K562 (cell line): ENCODE results near the gene RPS19BP1. TPM values are rescaled to one million over a fixed set of nuclear protein-coding genes. Genes with fewer than 3 reads are reported as not detected.
A peak's percentile ranks its signal among the peaks of the same experiment; 100 is the strongest.

Experiments used
- ATAC-seq: fragments of 200-7000 bp; cut with Tn5 transposase; 3 replicates; pipeline ENCODE4 v1.9.1; 2020; ENCODE audit warnings: moderate library complexity
- BruUV-seq: library from RNA; stranded (reverse); fragments of 400-500 nt; replicated peaks from 2 replicates; lab custom pipeline; 2021; lab: Mats Ljungman, UMichigan
- CTCF ChIA-PET: fragments of 300-600 bp; formaldehyde crosslinking; extraction: SDS; loops from one replicate; lab custom pipeline; 2021; ENCODE audit warnings: low intra/inter-chr PET ratio; lab: Yijun Ruan, JAX
- POLR2A ChIA-PET: fragments of 300-600, 350-650 bp; sonication (Branson Sonifier 250); formaldehyde crosslinking; extraction: SDS; loops from one replicate; lab custom pipeline; 2021; ENCODE audit warnings: antibody characterized with exemption, inconsistent platforms; lab: Yijun Ruan, JAX
- DNase-seq, 4 experiments: peaks; one replicate each; pipeline versions ENCODE4 v3.0.0 to v3.0.0-alpha.2; 2011 to 2018; ENCODE audit warnings: low spot score in 3 of 4, mixed read lengths in 3 of 4; ENCODE audit errors: extremely low read depth in 1 of 4
- FAIRE-seq: peaks from 2 replicates; lab custom pipeline; 2011; peaks lifted over from hg19 to GRCh38; lab: Jason Lieb, UNC
- H2AFZ ChIP-seq: 2 replicates; pipeline ENCODE4 v1.6.0; 2011; ENCODE audit warnings: low read depth, low read length, control low read depth, inconsistent platforms
- H3K27ac ChIP-seq: fragments of 200-600 bp; 3 replicates; pipeline ENCODE4 v1.8.0; 2011; ENCODE audit warnings: low read depth, mild to moderate bottlenecking, control low read depth, inconsistent platforms, low read length, moderate library complexity, mixed read lengths; ENCODE audit errors: extremely low read depth
- H3K27me3 ChIP-seq, 2 experiments: fragments of 300-600 bp in 1 of 2; 2 replicates in 1 of 2; 3 replicates in 1 of 2; pipeline versions ENCODE4 v1.6.0 to v1.8.0; 2011; ENCODE audit warnings: inconsistent platforms in 2 of 2, low read length in 2 of 2, mild to moderate bottlenecking in 1 of 2, mixed read lengths in 1 of 2, moderate library complexity in 1 of 2; ENCODE audit not compliant: control insufficient read depth in 2 of 2, insufficient read depth in 2 of 2
- H3K36me3 ChIP-seq: fragments of 300-600 bp; 3 replicates; pipeline ENCODE4 v1.8.0; 2011; ENCODE audit warnings: mild to moderate bottlenecking, low read length, inconsistent platforms; ENCODE audit not compliant: control insufficient read depth, insufficient read depth
- H3K4me1 ChIP-seq, 2 experiments: fragments of 200-600 bp in 1 of 2; replicated peaks in 1 of 2; 2 replicates in 1 of 2; 3 replicates in 1 of 2; pipeline versions ENCODE4 v1.5.1 to v1.8.0; 2011; ENCODE audit warnings: inconsistent platforms in 2 of 2, low read length in 2 of 2, mild to moderate bottlenecking in 1 of 2, mixed read lengths in 1 of 2, moderate library complexity in 1 of 2; ENCODE audit not compliant: control insufficient read depth in 2 of 2, insufficient read depth in 2 of 2
- H3K4me2 ChIP-seq: 2 replicates; pipeline ENCODE4 v1.6.1; 2011; ENCODE audit warnings: low read length, control low read depth, inconsistent platforms, mixed read lengths; ENCODE audit not compliant: insufficient read depth
- H3K4me3 ChIP-seq: fragments of 200-600 bp; sonication (generic), shearing (Covaris generic); 2 replicates; pipeline ENCODE4 v1.5.1; 2016; ENCODE audit warnings: control low read depth, inconsistent platforms
- H3K79me2 ChIP-seq: fragments of 200-600 bp; 3 replicates; pipeline ENCODE4 v1.8.0; 2011; ENCODE audit warnings: low read length, inconsistent platforms; ENCODE audit not compliant: control insufficient read depth, insufficient read depth
- H3K9ac ChIP-seq, 2 experiments: 2 replicates each; pipeline versions ENCODE4 v1.6.0 to v1.6.1; 2011; ENCODE audit warnings: low read depth in 2 of 2, low read length in 2 of 2, control low read depth in 1 of 2, inconsistent platforms in 1 of 2, mild to moderate bottlenecking in 1 of 2, mixed read lengths in 1 of 2; ENCODE audit not compliant: insufficient read depth in 1 of 2
- H3K9me1 ChIP-seq: one replicate; pipeline ENCODE4 v1.6.0; 2011; ENCODE audit warnings: inconsistent platforms, mild to moderate bottlenecking, low read length, moderate library complexity; ENCODE audit not compliant: control insufficient read depth, insufficient read depth
- H3K9me3 ChIP-seq: replicated peaks from 2 replicates; pipeline ENCODE4 v1.5.1; 2011; ENCODE audit warnings: low read depth, low read length, inconsistent platforms; ENCODE audit not compliant: control insufficient read depth, insufficient read depth
- H4K20me1 ChIP-seq: replicated peaks from 2 replicates; pipeline ENCODE4 v1.6.1; 2011; ENCODE audit warnings: low read length, inconsistent platforms, mixed read lengths; ENCODE audit not compliant: control insufficient read depth, insufficient read depth
- ATF6 ChIP-seq: sonication (generic); formaldehyde crosslinking; IDR thresholded peaks from 2 replicates; pipeline ENCODE4 v1.4.0; 2020; ENCODE audit warnings: mild to moderate bottlenecking, missing genetic modification reagents
- BMI1 ChIP-seq: fragments of 150-350 bp; IDR thresholded peaks from 2 replicates; pipeline ENCODE4 v1.6.1; 2014; ENCODE audit warnings: low read length
- CTCFL ChIP-seq: IDR thresholded peaks from 2 replicates; pipeline ENCODE4 v1.6.1; 2011; ENCODE audit warnings: borderline replicate concordance, low read depth, mild to moderate bottlenecking, moderate library complexity, low read length; ENCODE audit not compliant: insufficient read depth, poor library complexity, severe bottlenecking
- GABPB1 ChIP-seq: sonication (generic); formaldehyde crosslinking; IDR thresholded peaks from 2 replicates; pipeline ENCODE4 v1.8.0; 2022; ENCODE audit warnings: mild to moderate bottlenecking, missing genetic modification reagents
- KLF6 ChIP-seq: fragments of 250-450 bp; sonication (Bioruptor Pico); IDR thresholded peaks from 2 replicates; pipeline ENCODE4 v1.4.0; 2020; ENCODE audit warnings: mild to moderate bottlenecking, moderate library complexity, borderline replicate concordance
- LARP7 ChIP-seq: fragments of 450-650 bp; IDR thresholded peaks from 2 replicates; pipeline ENCODE4 v1.6.1; 2016
- NUFIP1 ChIP-seq: fragments of 450-650 bp; IDR thresholded peaks from 2 replicates; pipeline ENCODE4 v1.6.1; 2018; ENCODE audit not compliant: partially characterized antibody
- PHB ChIP-seq: fragments of 250-450 bp; sonication (Bioruptor Pico); IDR thresholded peaks from 2 replicates; pipeline ENCODE4 v1.5.0; 2021
- PHTF2 ChIP-seq: fragments of 250-450 bp; sonication (Bioruptor Pico); IDR thresholded peaks from 2 replicates; pipeline ENCODE4 v1.5.0; 2021; ENCODE audit warnings: mild to moderate bottlenecking
- RB1 ChIP-seq: fragments of 450-650 bp; IDR thresholded peaks from 2 replicates; pipeline ENCODE4 v1.6.1; 2017; ENCODE audit warnings: low read depth, mild to moderate bottlenecking
- SMARCC2 ChIP-seq: fragments of 450-650 bp; IDR thresholded peaks from 2 replicates; pipeline ENCODE4 v1.6.1; 2017; ENCODE audit warnings: antibody characterized with exemption, moderate library complexity, mild to moderate bottlenecking, low read depth
- ZKSCAN1 ChIP-seq: fragments of 150-350 bp; IDR thresholded peaks from 2 replicates; pipeline ENCODE4 v1.6.1; 2016; ENCODE audit warnings: low read depth, low read length
- ZNF253 ChIP-seq: fragments of 250-450 bp; sonication (Bioruptor Pico); conservative IDR thresholded peaks from 2 replicates; pipeline ENCODE4 v1.6.1; 2021; ENCODE audit warnings: mild to moderate bottlenecking
- ZNF347 ChIP-seq: fragments of 450-650 bp; formaldehyde crosslinking; IDR thresholded peaks from 2 replicates; pipeline ENCODE4 v1.4.0; 2020; ENCODE audit warnings: low read depth, mild to moderate bottlenecking, moderate library complexity
- ZNF76 ChIP-seq: fragments of 250-450 bp; sonication (Bioruptor Pico); IDR thresholded peaks from 2 replicates; pipeline ENCODE4 v1.4.0; 2020; ENCODE audit warnings: mild to moderate bottlenecking, moderate library complexity, borderline replicate concordance
- WGBS: fragments of 100-300 bp; shearing (Covaris generic); methylation state at CpG from one replicate; pipeline ENCODE4 v1.1.6; 2016; ENCODE audit warnings: low coverage, mixed read lengths; ENCODE audit not compliant: insufficient coverage; ENCODE audit errors: missing lambda C conversion rate; 5-methylcytosine and 5-hydroxymethylcytosine counted together
- in situ Hi-C: fragments of 300-500 bp; cut with MboI; formaldehyde crosslinking; loops from 4 replicates; pipeline ENCODE4 v1.15.0; 2018; ENCODE audit warnings: inconsistent platforms, mixed read lengths
- intact Hi-C: fragments of 100-400 bp; cut with micrococcal nuclease; formaldehyde crosslinking; loops from 2 replicates; pipeline ENCODE4 v1.14.2; 2022
- polyA plus RNA-seq, 8 experiments: library from polyadenylated mRNA; depleted of rRNA in 4 of 8; stranded (reverse) in 5 of 8; unstranded in 3 of 8; fragments of >200 nt; fragmentation: Nextera tagmentation in 2 of 8; fragmentation: Illumina TruSeq in 1 of 8; extraction: Ambion mirVana in 2 of 8; extraction: Trizol in 1 of 8; gene quantifications; 2 replicates each; pipeline versions ENCODE4 v1.2.1 to v1.2.3, GENCODE V29; 2011 to 2014; ENCODE audit warnings: inconsistent platforms in 1 of 8, missing spikeins in 1 of 8
- total RNA-seq, 7 experiments: library from RNA; depleted of rRNA in 6 of 7; stranded (reverse); fragments of >200 nt in 6 of 7; fragmentation: Illumina TruSeq in 2 of 7; extraction: Trizol in 2 of 7; gene quantifications; 2 replicates each; pipeline versions ENCODE4 v1.2.1 to v1.2.3, GENCODE V29; 2011 to 2021; ENCODE audit warnings: low replicate concordance in 1 of 7

Gene RPS19BP1
- total and polyA plus RNA-seq, 9 of the 15 experiments (the other 6 are each of a cell fraction or from before 2014, with no cell fraction given): 3.0 to 223 (median 84.3) TPM

GRCh38 chr22:39482768-39483167, 49.8 kb downstream of the RPS19BP1 start:
- no TSS peak for BruUV-seq

More at GRCh38 chr22:39482768-39483167, 49.8 kb downstream of the RPS19BP1 start:
- in situ Hi-C loops: no loop called here
- Histone ChIP-seq H4K20me1 (no peaks in the 10 kb centered on the region), H3K4me3 (no peak overlapping the region), H3K9me3 (no peaks in the 10 kb centered on the region), H3K9ac (peak overlapping the region in 1 of 2 experiments; percentile 73; a peak in 1 of 4 replicates), H3K79me2 (peaks cover 7% of the 10 kb centered on the region; the same call in 1 of the 3 replicates), H3K9me1 (no peaks in the 10 kb centered on the region), H3K27me3 (no peaks in the 10 kb centered on the region), H3K4me1 (peaks cover 7 to 48% of the 10 kb centered on the region in 2 experiments; a peak in 4 of 5 replicates), H3K36me3 (peaks cover 3% of the 10 kb centered on the region; the same call in 2 of the 3 replicates), H3K4me2 (no peak overlapping the region), H3K27ac (no peak overlapping the region)
- POLR2A ChIA-PET: interaction anchor here (0.6 to 3.3 kb wide), 5 partner anchors 18 to 535 kb away, joined by 3 to 17 read pairs (median 3); no protein-coding TSS in a partner anchor
- 66% methylated on average over 3 of the region's 3 CpGs for WGBS
- intact Hi-C loops: no loop called here
- DNase-seq: no peak
- TF ChIP-seq BMI1: no peak
- no peak for TF ChIP-seq ZNF253 (CRISPR knock-in tag)
- TF ChIP-seq GABPB1 (CRISPR knock-in tag): no peak
- no peak for TF ChIP-seq ZNF76 (CRISPR knock-in tag)
- TF ChIP-seq CTCFL: no peak
- TF ChIP-seq ZKSCAN1: no peak
- TF ChIP-seq KLF6 (CRISPR knock-in tag): no peak
- TF ChIP-seq ATF6: no peak
- TF ChIP-seq PHTF2: no peak
- TF ChIP-seq LARP7: no peak
- TF ChIP-seq NUFIP1: no peak
- no peak for TF ChIP-seq RB1
- no peak for TF ChIP-seq ZNF347 (CRISPR knock-in tag)
- TF ChIP-seq SMARCC2: no peak
- no peak for TF ChIP-seq PHB (CRISPR knock-in tag)
- TF ChIP-seq, all 486 proteins: peak for 0
- ATAC-seq (no peak), FAIRE-seq (no peak)
- CTCF ChIA-PET: no interaction called here
- no peak overlapping the region for H2AFZ ChIP-seq
